H9 (cell line): ENCODE data around the gene IGSF5. TPM values are rescaled to one million over a fixed set of nuclear protein-coding genes. Genes with fewer than 3 reads are reported as not detected.

ENCODE experiments used
- DNase-seq: peaks from one replicate; pipeline ENCODE4 v3.0.0-alpha.2; 2017
- H2AFZ ChIP-seq: one replicate; pipeline ENCODE4 v1.6.1; 2013; ENCODE audit warnings: mild to moderate bottlenecking, low read length, control low read depth, moderate library complexity
- H2AK5ac ChIP-seq: 2 replicates; pipeline ENCODE4 v1.6.1; 2013; ENCODE audit warnings: low read length, control low read depth, mixed read lengths; ENCODE audit not compliant: insufficient read length
- H2BK120ac ChIP-seq: one replicate; pipeline ENCODE4 v1.6.1; 2013; ENCODE audit warnings: low read depth, mild to moderate bottlenecking, low read length, control low read depth, inconsistent platforms; ENCODE audit not compliant: poor library complexity, severe bottlenecking
- H2BK12ac ChIP-seq: 2 replicates; pipeline ENCODE4 v1.6.1; 2013; ENCODE audit warnings: low read length, control low read depth, mixed read lengths, low read depth; ENCODE audit not compliant: insufficient read length
- H2BK15ac ChIP-seq: 2 replicates; pipeline ENCODE4 v1.6.1; 2013; ENCODE audit warnings: low read depth, low read length, control low read depth
- H2BK20ac ChIP-seq: one replicate; pipeline ENCODE4 v1.6.1; 2013; ENCODE audit warnings: low read depth, mild to moderate bottlenecking, low read length, control low read depth, inconsistent platforms; ENCODE audit not compliant: poor library complexity, severe bottlenecking
- H2BK5ac ChIP-seq: 2 replicates; pipeline ENCODE4 v1.6.1; 2013; ENCODE audit warnings: low read length, control low read depth, mixed read lengths; ENCODE audit not compliant: insufficient read length
- H3K14ac ChIP-seq: 2 replicates; pipeline ENCODE4 v1.6.1; 2013; ENCODE audit warnings: low read length, control low read depth; ENCODE audit not compliant: insufficient read depth
- H3K18ac ChIP-seq: 2 replicates; pipeline ENCODE4 v1.6.1; 2013; ENCODE audit warnings: low read depth, mild to moderate bottlenecking, mixed read lengths, low read length, control low read depth; ENCODE audit not compliant: insufficient read length
- H3K23ac ChIP-seq: 2 replicates; pipeline ENCODE4 v1.6.1; 2013; ENCODE audit warnings: low read length, control low read depth, mixed read lengths, low read depth; ENCODE audit not compliant: insufficient read length
- H3K23me2 ChIP-seq: 2 replicates; pipeline ENCODE4 v1.6.1; 2013; ENCODE audit warnings: low read depth, mild to moderate bottlenecking, mixed read lengths, low read length, control low read depth; ENCODE audit not compliant: insufficient read length, poor library complexity, severe bottlenecking
- H3K27ac ChIP-seq: 2 replicates; pipeline ENCODE4 v1.5.1; 2013; ENCODE audit warnings: low read length, control low read depth, mixed read lengths, low read depth; ENCODE audit not compliant: insufficient read length
- H3K27me3 ChIP-seq: 2 replicates; pipeline ENCODE4 v1.6.1; 2013; ENCODE audit warnings: low read length, control low read depth, inconsistent platforms; ENCODE audit not compliant: insufficient read depth
- H3K4ac ChIP-seq: 2 replicates; pipeline ENCODE4 v1.6.1; 2013; ENCODE audit warnings: low read depth, mild to moderate bottlenecking, control low read depth, inconsistent platforms, low read length, moderate library complexity
- H3K4me1 ChIP-seq: 2 replicates; pipeline ENCODE4 v1.6.1; 2013; ENCODE audit warnings: low read length, control low read depth, inconsistent platforms; ENCODE audit not compliant: insufficient read depth
- H3K4me2 ChIP-seq: 2 replicates; pipeline ENCODE4 v1.6.1; 2013; ENCODE audit warnings: low read length, control low read depth, mixed read lengths; ENCODE audit not compliant: insufficient read length, insufficient read depth
- H3K56ac ChIP-seq: 2 replicates; pipeline ENCODE4 v1.6.1; 2013; ENCODE audit warnings: low read depth, mild to moderate bottlenecking, mixed read lengths, low read length, control low read depth; ENCODE audit not compliant: insufficient read length
- H3K79me1 ChIP-seq: 2 replicates; pipeline ENCODE4 v1.6.1; 2013; ENCODE audit warnings: low read depth, mild to moderate bottlenecking, moderate library complexity, low read length, control low read depth, inconsistent platforms; ENCODE audit not compliant: insufficient read depth, poor library complexity, severe bottlenecking
- H3K79me2 ChIP-seq: 2 replicates; pipeline ENCODE4 v1.6.1; 2013; ENCODE audit warnings: low read length, control low read depth, inconsistent platforms; ENCODE audit not compliant: insufficient read depth
- H3K9ac ChIP-seq: 2 replicates; pipeline ENCODE4 v1.6.1; 2013; ENCODE audit warnings: low read length, control low read depth, mixed read lengths; ENCODE audit not compliant: insufficient read length; ENCODE audit errors: extremely low read depth
- H3K9me3 ChIP-seq: one replicate; pipeline ENCODE4 v1.6.1; 2013; ENCODE audit warnings: low read depth, low read length, inconsistent platforms; ENCODE audit not compliant: control insufficient read depth
- H3T11ph ChIP-seq: one replicate; pipeline ENCODE4 v1.6.1; 2013; ENCODE audit warnings: mild to moderate bottlenecking, low read length, control low read depth, inconsistent platforms
- H4K20me1 ChIP-seq: one replicate; pipeline ENCODE4 v1.6.1; 2013; ENCODE audit not compliant: control insufficient read depth, insufficient read length, insufficient read depth
- H4K5ac ChIP-seq: 2 replicates; pipeline ENCODE4 v1.6.1; 2013; ENCODE audit warnings: low read depth, mild to moderate bottlenecking, mixed read lengths, low read length, control low read depth; ENCODE audit not compliant: insufficient read length
- H4K8ac ChIP-seq: replicated peaks from 2 replicates; pipeline ENCODE4 v1.6.1; 2013; ENCODE audit warnings: low read length, control low read depth, mixed read lengths, low read depth; ENCODE audit not compliant: insufficient read length
- H4K91ac ChIP-seq: 2 replicates; pipeline ENCODE4 v1.6.1; 2013; ENCODE audit warnings: low read depth, mild to moderate bottlenecking, moderate library complexity, mixed read lengths, low read length, control low read depth; ENCODE audit not compliant: insufficient read length
- H3K27ac Mint-ChIP-seq, 3 experiments: 2 replicates in 2 of 3; 3 replicates in 1 of 3; pipeline ENCODE4 v1.8.0; 2020 to 2021; ENCODE audit warnings: mixed read lengths in 3 of 3, mild to moderate bottlenecking in 1 of 3, moderate library complexity in 1 of 3
- H3K27me3 Mint-ChIP-seq: 2 replicates; pipeline ENCODE4 v1.8.0; 2021; ENCODE audit warnings: low read depth, mild to moderate bottlenecking, moderate library complexity, mixed read lengths
- H3K36me3 Mint-ChIP-seq, 3 experiments: 2 replicates in 2 of 3; 3 replicates in 1 of 3; pipeline ENCODE4 v1.8.0; 2020 to 2021; ENCODE audit warnings: low read depth in 3 of 3, mixed read lengths in 3 of 3; ENCODE audit not compliant: insufficient read depth in 1 of 3
- H3K4me1 Mint-ChIP-seq, 2 experiments: 2 replicates each; pipeline ENCODE4 v1.8.0; 2020; ENCODE audit warnings: mixed read lengths in 2 of 2
- H3K4me3 Mint-ChIP-seq, 2 experiments: 2 replicates in 1 of 2; 3 replicates in 1 of 2; pipeline ENCODE4 v1.8.0; 2020 to 2021; ENCODE audit warnings: mild to moderate bottlenecking in 2 of 2, mixed read lengths in 2 of 2, moderate library complexity in 1 of 2
- H3K9me3 Mint-ChIP-seq, 2 experiments: 2 replicates in 1 of 2; 3 replicates in 1 of 2; pipeline ENCODE4 v1.8.0; 2020; ENCODE audit warnings: mild to moderate bottlenecking in 2 of 2, mixed read lengths in 2 of 2, moderate library complexity in 1 of 2
- WGBS: extraction: QIAGEN DNeasy Blood & Tissue Kit; methylation state at CpG from one replicate; pipeline ENCODE4 v1.1.7; 2013; ENCODE audit warnings: missing lambda C conversion rate, low lambda C conversion rate, mixed read lengths; ENCODE audit not compliant: insufficient read length; ENCODE audit errors: extremely low coverage; 5-methylcytosine and 5-hydroxymethylcytosine counted together
- total RNA-seq: library from RNA; stranded (reverse); gene quantifications from 2 replicates; pipeline ENCODE4 v1.2.1, GENCODE V29; 2021
- TF ChIP-seq, protein P1 (sequence below): fragments of 200-600 bp; sonication (generic); conservative IDR thresholded peaks from 3 replicates; pipeline ENCODE4 v1.8.0; 2021; ENCODE audit warnings: antibody characterized with exemption, mild to moderate bottlenecking

IGSF5 gene
- total RNA-seq, 1 experiment from 2014 or later = 2.1 TPM

DNA sequence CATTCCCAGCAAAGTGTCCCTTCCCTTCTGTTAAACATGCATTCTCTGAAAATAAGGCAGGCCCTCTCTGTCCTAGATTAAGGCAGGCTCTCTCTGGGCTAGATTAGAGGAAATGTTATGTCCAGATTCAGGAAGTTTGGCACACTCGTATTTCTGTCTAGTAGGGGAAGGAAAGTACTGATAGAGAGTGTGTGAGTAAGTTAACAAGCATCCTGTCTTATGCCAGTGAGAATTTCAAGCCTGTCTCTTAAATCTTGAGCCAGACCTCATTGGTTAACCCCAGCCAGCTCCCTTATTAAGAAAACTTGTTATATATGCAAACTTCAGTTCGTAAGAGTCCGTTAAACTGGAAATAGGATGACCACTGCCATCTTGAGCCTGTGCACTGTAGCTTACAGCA is 31.6 kb downstream of the IGSF5 start:
- no peak overlapping the region for H3K9ac ChIP-seq
- no peak overlapping the region for H3K4ac ChIP-seq
- no peak overlapping the region for H3K4me2 ChIP-seq
- no peaks in the 10 kb centered on the region for H3K79me2 ChIP-seq
- H3K56ac ChIP-seq = no peak overlapping the region
- H3K27ac ChIP-seq = no peak overlapping the region
- H3K9me3 Mint-ChIP-seq = no peaks in the 10 kb centered on the region
- DNase-seq = no peak
- no peak overlapping the region for H3K14ac ChIP-seq
- H3K79me1 ChIP-seq = no peaks in the 10 kb centered on the region
- no peak overlapping the region for H4K5ac ChIP-seq
- H3T11ph ChIP-seq = no peak overlapping the region
- H2BK5ac ChIP-seq = no peak overlapping the region
- no peaks in the 10 kb centered on the region for H3K23me2 ChIP-seq
- no peak overlapping the region for H3K18ac ChIP-seq
- H3K23ac ChIP-seq = no peak overlapping the region
- H3K27me3 ChIP-seq = no peaks in the 10 kb centered on the region
- H4K20me1 ChIP-seq = no peaks in the 10 kb centered on the region
- no peak overlapping the region for H2AK5ac ChIP-seq
- H3K27ac Mint-ChIP-seq = no peak overlapping the region
- no peaks in the 10 kb centered on the region for H3K27me3 Mint-ChIP-seq
- H2BK20ac ChIP-seq = no peak overlapping the region
- H3K4me3 Mint-ChIP-seq = no peak overlapping the region
- H4K91ac ChIP-seq = no peak overlapping the region
- H3K4me1 ChIP-seq = peaks cover 5% of the 10 kb centered on the region; the same call in 1 of the 2 replicates
- no peak overlapping the region for H2AFZ ChIP-seq
- H2BK120ac ChIP-seq = no peak overlapping the region
- no peak overlapping the region for H2BK15ac ChIP-seq
- H2BK12ac ChIP-seq = no peak overlapping the region
- WGBS = no CpG with 5 or more reads among the region's 3 CpGs
- H3K36me3 Mint-ChIP-seq = peaks cover 0 to 1% (median 0%) of the 10 kb centered on the region in 3 experiments; a peak in 2 of 7 replicates
- H4K8ac ChIP-seq = no peak overlapping the region
- TF ChIP-seq, protein P1, sequence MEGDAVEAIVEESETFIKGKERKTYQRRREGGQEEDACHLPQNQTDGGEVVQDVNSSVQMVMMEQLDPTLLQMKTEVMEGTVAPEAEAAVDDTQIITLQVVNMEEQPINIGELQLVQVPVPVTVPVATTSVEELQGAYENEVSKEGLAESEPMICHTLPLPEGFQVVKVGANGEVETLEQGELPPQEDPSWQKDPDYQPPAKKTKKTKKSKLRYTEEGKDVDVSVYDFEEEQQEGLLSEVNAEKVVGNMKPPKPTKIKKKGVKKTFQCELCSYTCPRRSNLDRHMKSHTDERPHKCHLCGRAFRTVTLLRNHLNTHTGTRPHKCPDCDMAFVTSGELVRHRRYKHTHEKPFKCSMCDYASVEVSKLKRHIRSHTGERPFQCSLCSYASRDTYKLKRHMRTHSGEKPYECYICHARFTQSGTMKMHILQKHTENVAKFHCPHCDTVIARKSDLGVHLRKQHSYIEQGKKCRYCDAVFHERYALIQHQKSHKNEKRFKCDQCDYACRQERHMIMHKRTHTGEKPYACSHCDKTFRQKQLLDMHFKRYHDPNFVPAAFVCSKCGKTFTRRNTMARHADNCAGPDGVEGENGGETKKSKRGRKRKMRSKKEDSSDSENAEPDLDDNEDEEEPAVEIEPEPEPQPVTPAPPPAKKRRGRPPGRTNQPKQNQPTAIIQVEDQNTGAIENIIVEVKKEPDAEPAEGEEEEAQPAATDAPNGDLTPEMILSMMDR = no peak
- peaks cover 8 to 9% of the 10 kb centered on the region in 2 experiments for H3K4me1 Mint-ChIP-seq
- no peaks in the 10 kb centered on the region for H3K9me3 ChIP-seq
